HEK293T (cell line): ENCODE data around the gene LIN28B.
"Not testable (repeated sequence)": the region's sequence is repeated elsewhere in the genome, so short reads cannot be mapped to it uniquely, and the experiment has no call there.

ENCODE experiments used
- ARNT ChIP-seq: fragments of 450-650 bp; IDR thresholded peaks from 2 replicates; pipeline ENCODE4 v1.6.1; 2017; ENCODE audit warnings: mild to moderate bottlenecking
- FOXA1 ChIP-seq: fragments of 450-650 bp; IDR thresholded peaks from 2 replicates; pipeline ENCODE4 v1.6.1; 2016; ENCODE audit warnings: mild to moderate bottlenecking
- FOXM1 ChIP-seq: fragments of 450-650 bp; IDR thresholded peaks from 2 replicates; pipeline ENCODE4 v1.6.1; 2017; ENCODE audit warnings: mild to moderate bottlenecking, borderline replicate concordance
- SP1 ChIP-seq: fragments of 450-650 bp; IDR thresholded peaks from 2 replicates; pipeline ENCODE4 v1.6.1; 2017
- SUZ12 ChIP-seq: fragments of 450-650 bp; IDR thresholded peaks from 2 replicates; pipeline ENCODE4 v1.6.1; 2016; ENCODE audit warnings: mild to moderate bottlenecking

DNA sequence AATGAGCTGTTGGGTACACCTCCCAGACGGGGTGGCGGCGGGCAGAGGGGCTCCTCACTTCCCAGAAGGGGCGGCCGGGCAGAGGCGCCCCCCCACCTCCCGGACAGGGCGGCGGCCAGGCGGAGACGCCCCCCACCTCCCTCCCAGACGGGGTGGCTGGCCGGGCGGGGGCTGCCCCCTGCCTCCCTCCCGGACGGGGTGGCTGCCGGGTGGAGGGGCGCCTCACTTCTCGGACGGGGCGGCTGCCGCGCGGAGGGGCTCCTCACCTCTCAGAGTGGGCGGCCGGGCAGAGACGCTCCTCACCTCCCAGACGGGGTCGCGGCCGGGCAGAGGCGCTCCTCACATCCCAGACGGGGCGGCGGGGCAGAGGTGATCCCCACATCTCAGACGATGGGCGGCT is 34.2 kb downstream of the LIN28B start:
- TF ChIP-seq ARNT, FOXM1, SP1, FOXA1, SUZ12: not testable (repeated sequence)
